Measurements from ENCODE around the gene TUBG1.
"Not testable (repeated sequence)": the region's sequence is repeated elsewhere in the genome, so short reads cannot be mapped to it uniquely, and the experiment has no call there.

Gene TUBG1

DNA sequence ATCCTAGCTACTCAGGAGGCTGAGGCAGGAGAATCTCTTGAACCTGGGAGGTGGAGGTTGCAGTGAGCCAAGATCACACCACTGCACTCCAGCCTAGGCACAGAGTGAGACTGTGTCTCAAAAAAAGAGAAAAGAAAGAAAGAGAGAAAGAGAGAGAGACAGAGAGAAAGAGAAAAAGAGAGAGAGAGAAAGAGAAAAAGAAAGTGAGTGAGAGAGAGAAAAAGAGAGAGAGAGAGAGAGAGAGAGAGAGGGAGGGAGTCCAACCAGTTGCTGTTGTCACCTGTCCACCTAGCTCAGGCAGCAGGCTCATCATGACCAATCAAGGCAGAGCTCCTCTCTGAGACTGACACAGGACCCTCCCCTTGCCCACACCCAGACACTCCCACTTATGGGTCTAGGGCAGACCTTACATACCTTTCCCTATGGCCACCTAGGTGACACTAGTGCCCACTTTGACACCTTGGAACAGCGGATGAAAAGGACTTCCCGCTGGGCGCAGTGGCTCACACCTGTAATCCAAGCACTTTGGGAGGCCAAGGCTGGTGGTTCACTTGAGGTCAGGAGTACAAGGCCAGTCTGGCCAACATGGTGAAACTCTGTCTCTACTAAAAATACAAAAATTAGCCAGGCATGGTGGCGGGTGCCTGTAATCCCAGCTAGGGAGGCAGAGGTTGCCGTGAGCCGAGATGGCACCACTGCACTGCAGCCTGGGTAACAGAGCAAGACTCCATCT lies 17.7 kb downstream of the TUBG1 start:
- not testable (repeated sequence) for H3K4me3 Mint-ChIP-seq; H3K27ac Mint-ChIP-seq; H3K27me3 Mint-ChIP-seq (ENCODE audit: low read depth); H3K4me1 Mint-ChIP-seq (ENCODE audit: low read depth); H3K36me3 Mint-ChIP-seq (ENCODE audit: low read depth); H3K9me3 Mint-ChIP-seq

DNA sequence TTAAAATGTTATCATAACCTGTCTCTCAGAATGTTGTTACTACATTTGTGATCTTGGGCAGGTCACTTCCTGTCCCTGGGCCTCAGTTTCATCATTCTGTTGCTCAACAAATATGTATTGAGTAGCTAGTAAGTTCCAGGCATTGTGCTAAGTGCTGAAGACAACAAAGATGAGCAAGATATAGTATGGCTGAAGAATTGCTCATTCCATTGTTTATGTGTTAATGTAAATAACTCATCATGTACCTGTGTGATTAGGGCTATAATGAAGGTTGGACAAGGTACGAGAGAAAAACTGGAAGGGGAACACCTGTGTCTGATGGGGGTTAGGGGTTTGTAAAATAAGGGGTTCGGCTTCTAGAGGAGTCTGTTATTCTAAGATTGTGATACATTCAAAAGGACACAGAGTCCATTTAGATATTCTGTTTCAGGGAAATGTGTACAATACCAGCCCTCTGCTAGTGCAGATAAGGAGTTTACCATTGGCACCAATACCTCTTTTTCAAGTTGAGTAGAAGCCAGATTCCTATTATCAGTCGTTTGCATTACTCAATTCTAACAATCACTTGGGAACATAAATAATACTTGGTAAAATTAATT lies 20.0 kb downstream of the TUBG1 start:
- Mint-ChIP-seq H3K27ac (no peak overlapping the region), H3K36me3 (ENCODE audit: low read depth) (no peaks in the 10 kb centered on the region), H3K27me3 (ENCODE audit: low read depth) (peaks cover 4% of the 10 kb centered on the region), H3K9me3 (no peaks in the 10 kb centered on the region), H3K4me1 (ENCODE audit: low read depth) (no peaks in the 10 kb centered on the region), H3K4me3 (no peak overlapping the region)

DNA sequence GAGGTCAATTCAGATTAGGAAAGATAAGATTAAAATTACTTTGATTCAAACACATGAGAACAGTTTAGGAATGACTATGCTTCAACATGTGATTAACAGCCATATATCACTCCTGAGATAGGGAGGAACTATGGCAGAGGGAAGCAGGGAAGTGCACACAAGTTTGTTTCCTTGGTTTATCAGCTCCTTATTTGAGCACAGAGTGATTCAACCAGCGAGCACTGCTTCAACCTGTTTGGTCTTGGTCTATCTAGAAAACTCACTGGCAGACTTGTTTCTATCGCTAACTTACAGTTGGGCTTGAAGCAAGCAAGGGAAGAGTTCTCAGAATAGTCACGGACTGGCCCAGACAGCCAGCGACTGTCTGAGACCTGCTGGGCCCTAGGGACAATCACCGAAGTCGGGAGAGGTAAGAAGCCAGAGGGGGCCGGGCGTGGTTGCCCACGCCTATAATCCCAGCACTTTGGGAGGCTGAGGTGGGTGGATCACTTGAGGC lies 23.5 kb downstream of the TUBG1 start:
- Mint-ChIP-seq H3K36me3 (ENCODE audit: low read depth) (no peaks in the 10 kb centered on the region), H3K4me3 (no peak overlapping the region), H3K4me1 (ENCODE audit: low read depth) (no peaks in the 10 kb centered on the region), H3K27ac (no peak overlapping the region), H3K9me3 (no peaks in the 10 kb centered on the region), H3K27me3 (ENCODE audit: low read depth) (peaks cover 4% of the 10 kb centered on the region)

DNA sequence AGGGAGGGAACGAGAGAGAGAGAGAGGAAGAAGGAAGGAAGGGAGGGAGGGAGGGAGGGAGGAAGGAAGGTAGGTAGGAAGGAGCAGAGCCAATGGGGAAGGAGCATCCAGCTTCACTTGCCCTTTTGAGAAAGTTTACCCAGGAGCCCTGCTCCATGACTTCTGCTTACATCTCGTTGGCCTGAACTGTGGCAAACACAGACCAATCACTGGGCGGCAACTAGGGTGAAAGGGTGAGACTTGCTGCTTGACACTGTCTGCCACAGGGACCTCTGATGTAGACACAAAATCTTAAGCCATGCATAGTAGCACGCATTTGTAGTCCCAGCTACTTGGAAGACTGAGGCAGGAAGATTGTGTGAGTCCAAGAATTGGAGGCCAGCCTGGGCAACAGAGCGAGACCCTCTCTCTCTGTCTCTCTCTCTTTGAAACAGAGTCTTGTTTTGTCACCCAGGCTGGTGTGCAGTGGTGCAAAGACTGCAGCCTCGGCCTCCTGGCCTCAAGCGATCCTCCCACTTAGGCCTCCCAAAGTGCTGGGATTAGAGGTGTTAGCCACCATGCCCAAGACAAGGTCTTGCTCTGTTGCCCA lies 30.1 kb downstream of the TUBG1 start:
- Mint-ChIP-seq H3K4me3 (no peak overlapping the region), H3K36me3 (ENCODE audit: low read depth) (no peaks in the 10 kb centered on the region), H3K9me3 (no peaks in the 10 kb centered on the region), H3K4me1 (ENCODE audit: low read depth) (no peaks in the 10 kb centered on the region), H3K27ac (no peak overlapping the region), H3K27me3 (ENCODE audit: low read depth) (peaks cover 24% of the 10 kb centered on the region)

DNA sequence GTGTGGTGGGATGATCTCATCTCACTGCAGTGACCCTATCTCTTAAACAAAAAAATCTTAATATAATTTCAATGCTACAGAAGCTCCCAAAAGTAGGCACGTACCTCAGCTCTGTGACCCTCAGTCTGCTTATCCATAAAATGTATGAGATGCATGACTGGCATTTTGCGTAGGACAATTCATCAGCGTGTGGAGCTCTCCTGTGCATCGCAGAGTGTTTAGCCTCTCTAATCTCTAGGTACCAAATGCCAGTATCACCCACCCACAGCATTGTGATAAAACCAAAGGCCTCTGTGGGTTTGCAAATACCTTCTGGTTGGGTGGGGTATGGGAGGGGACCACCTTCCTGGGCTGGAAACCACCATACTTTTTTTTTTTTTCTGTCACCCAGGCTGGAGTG lies 30.6 kb downstream of the TUBG1 start:
- no peak overlapping the region for H3K4me3 Mint-ChIP-seq
- H3K4me1 Mint-ChIP-seq (ENCODE audit: low read depth) = no peaks in the 10 kb centered on the region

DNA sequence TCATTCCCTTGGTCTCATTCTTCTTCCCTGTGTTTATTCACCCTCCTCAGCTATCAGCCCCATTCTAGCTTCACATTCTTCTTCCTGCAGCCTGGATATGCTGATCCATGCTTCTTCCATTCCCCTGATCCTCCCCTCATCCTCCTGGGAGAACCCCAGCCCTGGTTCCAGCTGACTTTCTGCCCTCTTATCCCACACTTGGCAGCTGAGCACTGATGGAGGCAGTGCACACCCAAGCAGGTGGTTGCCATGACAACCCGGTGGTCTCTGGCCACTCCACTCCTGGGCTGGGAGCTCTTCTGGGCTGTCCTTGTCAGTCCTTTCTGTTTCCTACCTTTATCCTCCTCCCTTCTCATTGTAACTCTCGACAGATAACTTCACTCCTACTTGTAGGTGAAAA lies 32.9 kb downstream of the TUBG1 start:
- Mint-ChIP-seq H3K4me3 (no peak overlapping the region), H3K27me3 (ENCODE audit: low read depth) (peaks cover 27% of the 10 kb centered on the region), H3K27ac (no peak overlapping the region), H3K36me3 (ENCODE audit: low read depth) (no peaks in the 10 kb centered on the region), H3K4me1 (ENCODE audit: low read depth) (no peaks in the 10 kb centered on the region), H3K9me3 (no peaks in the 10 kb centered on the region)

More for the DNA sequence above, 30.6 kb downstream of the TUBG1 start:
- Mint-ChIP-seq H3K36me3 (ENCODE audit: low read depth) (no peaks in the 10 kb centered on the region), H3K9me3 (no peaks in the 10 kb centered on the region), H3K27me3 (ENCODE audit: low read depth) (peaks cover 24% of the 10 kb centered on the region), H3K27ac (no peak overlapping the region)

DNA sequence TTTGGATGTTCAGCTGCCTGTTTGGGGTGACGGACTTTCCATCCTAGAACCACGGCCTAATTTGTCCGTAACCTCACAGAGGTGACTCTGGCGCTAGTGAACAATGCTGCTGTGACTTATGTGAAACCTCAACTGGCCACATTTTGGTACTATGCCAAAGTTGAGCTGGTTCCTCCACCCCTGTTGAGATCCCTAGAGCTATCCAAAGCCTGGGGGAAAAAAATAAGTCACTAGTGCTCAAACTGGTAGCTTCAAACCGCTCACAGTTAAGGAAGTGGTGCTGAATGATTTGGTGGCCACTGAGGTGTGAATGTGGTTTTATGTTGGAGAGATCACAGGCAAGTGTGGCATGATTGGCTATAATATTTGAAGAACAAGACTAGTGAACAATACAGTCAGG lies 38.3 kb downstream of the TUBG1 start:
- Mint-ChIP-seq H3K27me3 (ENCODE audit: low read depth) (peaks cover 14% of the 10 kb centered on the region), H3K27ac (no peak overlapping the region), H3K36me3 (ENCODE audit: low read depth) (no peaks in the 10 kb centered on the region), H3K4me1 (ENCODE audit: low read depth) (no peaks in the 10 kb centered on the region), H3K9me3 (no peaks in the 10 kb centered on the region), H3K4me3 (no peak overlapping the region)

DNA sequence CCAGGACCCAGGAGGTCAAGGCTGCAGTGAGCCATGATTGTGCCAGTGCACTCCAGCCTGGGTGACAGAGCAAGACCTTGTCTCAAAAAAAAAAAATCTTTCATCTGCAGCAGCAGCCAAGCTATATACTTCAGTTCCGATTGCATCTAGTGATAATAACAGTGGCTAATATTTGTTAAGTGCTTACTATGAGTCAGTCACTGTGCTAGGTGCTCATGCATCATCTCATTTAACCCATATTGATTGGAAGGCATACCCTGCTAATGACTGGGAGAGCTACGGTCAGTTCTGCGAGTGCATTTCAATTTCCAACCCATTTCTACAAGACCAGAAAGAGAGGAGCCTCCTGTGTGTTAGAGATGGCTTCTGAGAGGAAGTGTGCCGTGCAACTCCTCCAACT lies 41.9 kb downstream of the TUBG1 start:
- peaks cover 7% of the 10 kb centered on the region for H3K4me1 Mint-ChIP-seq (ENCODE audit: low read depth)
- peaks cover 27% of the 10 kb centered on the region for H3K27me3 Mint-ChIP-seq (ENCODE audit: low read depth)
- H3K9me3 Mint-ChIP-seq = no peaks in the 10 kb centered on the region
- no peak overlapping the region for H3K27ac Mint-ChIP-seq
- H3K4me3 Mint-ChIP-seq = no peak overlapping the region
- no peaks in the 10 kb centered on the region for H3K36me3 Mint-ChIP-seq (ENCODE audit: low read depth)

DNA sequence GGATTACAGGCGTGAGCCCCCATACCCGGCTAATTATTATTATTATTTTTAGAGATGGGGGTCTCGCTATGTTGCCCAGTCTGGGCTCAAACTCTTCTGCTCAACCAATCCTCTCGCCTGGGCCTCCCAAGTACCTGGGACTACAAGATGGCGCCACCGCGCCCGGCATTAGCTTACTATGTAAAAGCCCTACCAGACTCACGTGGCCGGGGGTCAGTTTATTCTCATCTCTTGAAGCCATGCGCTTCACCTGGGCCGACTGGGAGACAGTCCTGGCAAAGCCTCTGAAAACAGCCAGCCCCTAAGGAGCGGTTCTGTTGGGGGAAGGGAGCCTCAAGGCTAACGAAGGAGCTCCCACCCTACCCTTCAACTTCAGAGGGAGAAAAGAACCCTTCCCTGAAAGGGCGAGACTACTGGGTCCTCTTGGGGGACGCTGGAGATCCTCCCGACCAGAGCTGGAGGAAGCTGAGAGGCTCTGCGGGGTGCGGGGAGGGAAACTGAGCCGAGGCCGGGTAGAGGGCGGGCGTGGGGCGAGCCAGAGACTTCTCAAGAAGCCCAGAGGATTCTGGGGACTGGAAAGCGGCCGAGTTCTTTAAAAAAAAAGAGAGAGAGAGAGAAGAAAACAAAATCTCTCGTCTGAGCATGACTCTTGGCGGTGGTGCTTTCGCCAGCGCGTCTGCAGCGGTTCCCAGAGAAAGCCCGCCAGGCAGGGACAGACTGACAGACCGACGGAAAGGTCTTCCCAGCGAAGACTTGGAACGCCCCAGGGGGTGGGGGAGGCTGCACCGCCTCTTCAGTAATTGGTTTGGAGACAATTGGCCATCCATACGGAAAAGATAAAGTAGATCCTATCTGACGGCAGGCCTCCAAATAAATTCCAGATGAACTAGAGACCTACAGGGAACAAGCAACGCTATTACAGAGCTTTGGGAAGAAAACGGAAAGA lies 44.0 kb downstream of the TUBG1 start:
- no peak overlapping the region for H3K27ac Mint-ChIP-seq

DNA sequence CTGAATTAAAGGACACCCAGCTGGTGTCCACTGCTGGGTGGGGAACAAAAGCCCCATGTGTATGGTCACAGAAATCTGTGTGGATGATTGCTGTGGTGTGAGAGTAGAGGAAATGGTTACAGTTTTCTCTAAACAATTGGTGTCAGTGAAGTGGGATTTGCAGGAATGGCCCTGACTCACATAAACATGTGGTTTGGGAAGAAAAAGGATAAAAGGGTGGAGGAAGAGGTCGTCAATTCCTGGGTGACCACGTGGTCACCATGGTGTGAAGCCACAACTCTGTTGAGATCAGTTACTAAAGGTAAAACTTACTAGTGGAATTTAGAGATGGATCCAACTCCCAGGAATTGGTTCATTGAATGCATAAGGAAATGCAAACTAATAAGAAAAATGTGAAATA lies 46.0 kb downstream of the TUBG1 start:
- Mint-ChIP-seq H3K27me3 (ENCODE audit: low read depth) (peaks cover 27% of the 10 kb centered on the region), H3K9me3 (no peaks in the 10 kb centered on the region), H3K36me3 (ENCODE audit: low read depth) (peaks cover 2% of the 10 kb centered on the region), H3K4me3 (peak overlapping the region; percentile 4), H3K4me1 (ENCODE audit: low read depth) (peaks cover 17% of the 10 kb centered on the region), H3K27ac (no peak overlapping the region)

More for the DNA sequence above, 44.0 kb downstream of the TUBG1 start:
- H3K4me1 Mint-ChIP-seq (ENCODE audit: low read depth) = peaks cover 11% of the 10 kb centered on the region
- peaks cover 2% of the 10 kb centered on the region for H3K36me3 Mint-ChIP-seq (ENCODE audit: low read depth)
- no peak overlapping the region for H3K4me3 Mint-ChIP-seq
- peaks cover 27% of the 10 kb centered on the region for H3K27me3 Mint-ChIP-seq (ENCODE audit: low read depth)
- no peaks in the 10 kb centered on the region for H3K9me3 Mint-ChIP-seq

DNA sequence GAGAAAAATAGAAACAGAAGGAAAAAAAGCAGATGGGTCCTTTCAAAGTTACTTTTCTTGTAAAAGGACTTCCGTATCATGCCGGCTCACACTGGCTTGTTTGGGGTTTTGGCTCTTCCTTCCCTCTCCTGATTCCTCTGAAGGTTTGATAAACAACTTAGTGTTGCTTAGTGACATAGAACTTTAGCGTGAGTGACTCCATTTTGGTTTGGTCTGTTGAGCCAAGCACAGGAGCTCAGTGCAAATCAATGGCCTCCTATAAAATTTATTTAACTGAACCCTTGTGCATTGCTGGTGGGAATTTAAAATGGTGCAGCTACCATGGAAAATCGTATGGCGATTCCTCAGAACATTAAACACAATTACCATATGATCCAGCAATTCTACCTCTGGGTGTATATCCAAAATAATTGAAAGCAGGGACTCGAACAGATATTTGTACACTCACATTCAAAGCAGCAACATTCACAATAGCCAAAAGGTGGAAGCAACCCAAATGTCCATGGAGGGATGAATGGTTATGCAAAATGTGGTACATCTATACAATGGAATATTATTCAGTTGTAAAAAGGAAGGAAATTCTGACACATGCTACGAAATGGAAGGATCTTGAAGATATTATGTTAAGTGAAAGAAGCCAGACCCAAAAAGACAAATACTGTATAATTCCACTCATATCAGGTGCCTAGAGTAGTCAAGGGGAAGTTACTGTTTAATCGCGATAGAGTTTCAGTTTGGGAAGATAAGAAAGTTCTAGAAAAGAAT lies 48.5 kb downstream of the TUBG1 start:
- Mint-ChIP-seq H3K9me3 (no peaks in the 10 kb centered on the region), H3K4me3 (peak overlapping the region; percentile 84), H3K4me1 (ENCODE audit: low read depth) (peaks cover 17% of the 10 kb centered on the region), H3K27ac (peak overlapping the region; percentile 6), H3K36me3 (ENCODE audit: low read depth) (peaks cover 2% of the 10 kb centered on the region), H3K27me3 (ENCODE audit: low read depth) (peaks cover 22% of the 10 kb centered on the region)

DNA sequence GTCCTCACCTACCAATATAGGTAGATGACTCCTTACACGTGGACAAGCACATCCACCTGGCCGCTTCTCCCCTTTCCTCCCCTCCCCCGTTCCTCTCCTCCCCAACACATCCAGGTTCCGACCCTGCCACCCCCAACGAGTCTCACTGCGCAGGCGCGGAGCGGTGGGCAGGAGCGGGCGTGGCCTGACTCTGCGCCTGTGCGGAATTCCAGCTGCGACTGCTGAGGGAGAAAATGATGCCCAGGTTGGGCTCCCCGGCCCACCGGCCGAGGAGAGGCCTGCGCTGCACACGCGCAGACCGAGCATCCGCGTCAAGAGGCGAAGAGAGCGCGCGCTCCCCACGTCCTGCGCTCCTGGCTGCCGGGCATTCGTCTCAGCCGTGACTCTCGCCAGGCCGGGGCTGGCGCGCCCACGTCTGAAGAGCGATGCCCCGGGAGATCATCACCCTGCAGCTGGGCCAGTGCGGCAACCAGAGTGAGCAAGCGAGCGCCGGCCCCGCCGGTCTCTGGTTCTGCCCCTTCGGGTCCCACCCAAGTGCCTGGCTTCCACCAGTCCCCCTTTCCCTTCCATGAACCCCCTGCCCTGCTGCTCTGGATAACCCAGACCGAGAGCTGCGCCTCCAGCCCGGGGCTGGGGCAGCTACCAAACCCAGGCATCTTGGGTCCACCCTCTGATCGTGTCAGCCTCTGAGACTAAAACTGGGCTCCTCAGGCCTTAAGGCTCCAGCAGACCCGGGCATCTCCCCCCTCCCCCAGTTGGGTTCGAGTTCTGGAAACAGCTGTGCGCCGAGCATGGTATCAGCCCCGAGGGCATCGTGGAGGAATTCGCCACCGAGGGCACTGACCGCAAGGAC lies 49.8 kb downstream of the TUBG1 start, which contains the start of gene TUBG2:
Gene TUBG2, plus strand, starts transcription at position 206 of the 853 bp plus-strand sequence. Its CDS starts 220 bp downstream, at position 426.
- no peaks in the 10 kb centered on the region for H3K9me3 Mint-ChIP-seq
- peak within 1 kb of the TSS; percentile 84 for H3K4me3 Mint-ChIP-seq
- peak within 1 kb of the TSS; percentile 52 for H3K27ac Mint-ChIP-seq
- peaks cover 10% of the 10 kb centered on the region for H3K27me3 Mint-ChIP-seq (ENCODE audit: low read depth)
- H3K4me1 Mint-ChIP-seq (ENCODE audit: low read depth) = peaks cover 17% of the 10 kb centered on the region
- H3K36me3 Mint-ChIP-seq (ENCODE audit: low read depth) = peaks cover 3% of the 10 kb centered on the region

DNA sequence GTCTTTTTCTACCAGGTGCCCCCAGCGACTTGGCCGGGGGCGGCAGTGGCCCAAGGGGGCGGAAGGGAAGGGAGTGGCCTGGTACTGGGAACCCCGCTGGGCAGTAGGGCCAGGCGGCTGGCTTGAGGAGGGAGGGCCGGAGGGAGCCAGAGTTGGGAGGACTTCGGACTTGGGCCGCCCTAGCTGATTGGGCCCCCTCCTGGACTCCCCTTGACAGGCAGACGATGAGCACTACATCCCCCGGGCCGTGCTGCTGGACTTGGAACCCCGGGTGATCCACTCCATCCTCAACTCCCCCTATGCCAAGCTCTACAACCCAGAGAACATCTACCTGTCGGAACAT lies 50.4 kb downstream of the TUBG1 start:
- not testable (repeated sequence) for H3K27me3 Mint-ChIP-seq (ENCODE audit: low read depth); H3K36me3 Mint-ChIP-seq (ENCODE audit: low read depth); H3K27ac Mint-ChIP-seq; H3K9me3 Mint-ChIP-seq
- peak overlapping the region; percentile 84 for H3K4me3 Mint-ChIP-seq
- peaks cover 17% of the 10 kb centered on the region for H3K4me1 Mint-ChIP-seq (ENCODE audit: low read depth)

Measured in T-helper 1 cell treated with Interleukin-12 subunit alpha and Interleukin-12 subunit beta and Interleukin-4 antibody, amounts not matched to agents 30 μg/mL and 1 μg/mL, for 36 hours (primary cell).